Globus pallidus (tissue), 1 donor: ENCODE measurements around the gene SPRR4.
"Not testable (repeated sequence)": the region's sequence is repeated elsewhere in the genome, so short reads cannot be mapped to it uniquely, and the experiment has no call there.

Experiments
- DNase-seq: peaks from one replicate; pipeline ENCODE4 v3.0.0-alpha.2; 2015; ENCODE audit warnings: low spot score

The SPRR4 gene

DNA sequence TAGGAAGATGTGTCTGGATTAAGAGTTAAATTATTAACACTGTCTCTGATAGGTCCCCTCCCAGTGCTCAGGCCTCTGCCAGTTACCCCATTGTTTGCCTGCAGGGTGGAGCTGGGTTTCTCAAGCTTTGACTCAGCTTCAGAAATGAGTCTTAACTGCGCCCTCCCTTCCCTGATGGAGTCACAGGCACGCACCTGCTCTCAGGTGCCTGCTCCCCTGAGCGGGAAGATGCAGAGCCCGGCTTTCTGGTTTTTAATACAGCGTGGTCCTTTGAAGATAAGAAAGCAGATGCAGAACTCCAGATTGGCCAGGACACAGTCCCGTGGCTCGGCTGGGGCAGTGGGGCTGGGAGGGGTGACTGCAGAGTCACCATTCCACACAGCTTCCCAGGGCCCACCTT lies 3.2 kb upstream of the SPRR4 start:
- DNase-seq, result no peak

GRCh38 chr1:152968248-152968647 lies 2.2 kb upstream of the SPRR4 start:
- DNase-seq, result no peak

DNA sequence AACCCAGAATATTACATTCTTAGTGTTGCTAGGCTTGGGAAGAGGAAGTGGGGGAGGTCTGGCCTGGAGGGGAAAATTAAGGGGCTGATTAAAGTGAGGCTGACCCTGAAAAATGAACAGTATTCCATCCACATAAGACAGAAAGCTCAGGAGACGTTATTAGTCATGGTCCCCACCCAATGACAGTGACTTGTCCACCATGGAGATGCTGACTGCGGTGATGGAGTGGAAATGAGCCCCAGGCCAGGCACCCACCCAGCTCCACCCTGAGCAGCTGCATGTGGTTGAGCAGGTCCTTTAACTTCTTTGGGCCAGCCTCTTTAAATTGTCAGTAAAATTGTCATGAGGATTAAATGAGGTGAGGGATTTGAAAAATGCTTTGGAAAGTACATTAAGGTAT lies 1.4 kb upstream of the SPRR4 start:
- no peak for DNase-seq

DNA sequence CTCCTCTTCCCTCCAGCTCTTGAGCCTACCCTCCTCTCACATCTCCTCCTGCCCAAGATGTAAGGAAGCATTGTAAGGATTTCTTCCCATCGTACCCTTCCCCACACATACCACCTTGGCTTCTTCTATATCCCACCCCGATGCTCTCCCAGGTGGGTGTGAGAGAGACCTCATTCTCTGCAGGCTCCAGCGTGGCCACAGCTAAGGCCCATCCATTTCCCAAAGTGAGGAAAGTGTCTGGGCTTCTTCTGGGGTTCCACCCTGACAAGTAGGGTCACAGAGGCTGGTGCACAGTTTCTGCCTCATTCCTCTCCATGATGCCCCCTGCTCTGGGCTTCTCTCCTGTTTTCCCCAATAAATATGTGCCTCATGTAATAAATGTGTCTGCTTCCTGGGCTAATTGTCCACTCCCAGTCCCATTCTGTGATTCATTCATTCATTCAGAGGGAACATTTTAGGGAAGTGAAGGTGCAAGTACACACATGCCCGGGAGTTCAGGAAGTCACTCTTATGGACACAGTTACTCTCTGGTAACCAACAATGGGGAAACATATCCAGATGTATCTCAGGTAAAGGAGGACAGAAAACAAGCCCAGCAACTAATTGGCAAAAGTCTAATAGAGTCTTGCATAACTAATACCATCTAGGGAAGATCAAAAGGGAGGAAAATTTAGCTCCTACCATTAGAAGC lies 1.9 kb downstream of the SPRR4 start:
- DNase-seq, result no peak

- DNase-seq, result no peak
Observed at GRCh38 chr1:152976688-152977087, 6.2 kb downstream of the SPRR4 start.

GRCh38 chr1:152977614-152978013 lies 7.2 kb downstream of the SPRR4 start:
- no peak for DNase-seq

GRCh38 chr1:152980676-152981075 lies 10.2 kb downstream of the SPRR4 start:
- DNase-seq, result no peak

DNA sequence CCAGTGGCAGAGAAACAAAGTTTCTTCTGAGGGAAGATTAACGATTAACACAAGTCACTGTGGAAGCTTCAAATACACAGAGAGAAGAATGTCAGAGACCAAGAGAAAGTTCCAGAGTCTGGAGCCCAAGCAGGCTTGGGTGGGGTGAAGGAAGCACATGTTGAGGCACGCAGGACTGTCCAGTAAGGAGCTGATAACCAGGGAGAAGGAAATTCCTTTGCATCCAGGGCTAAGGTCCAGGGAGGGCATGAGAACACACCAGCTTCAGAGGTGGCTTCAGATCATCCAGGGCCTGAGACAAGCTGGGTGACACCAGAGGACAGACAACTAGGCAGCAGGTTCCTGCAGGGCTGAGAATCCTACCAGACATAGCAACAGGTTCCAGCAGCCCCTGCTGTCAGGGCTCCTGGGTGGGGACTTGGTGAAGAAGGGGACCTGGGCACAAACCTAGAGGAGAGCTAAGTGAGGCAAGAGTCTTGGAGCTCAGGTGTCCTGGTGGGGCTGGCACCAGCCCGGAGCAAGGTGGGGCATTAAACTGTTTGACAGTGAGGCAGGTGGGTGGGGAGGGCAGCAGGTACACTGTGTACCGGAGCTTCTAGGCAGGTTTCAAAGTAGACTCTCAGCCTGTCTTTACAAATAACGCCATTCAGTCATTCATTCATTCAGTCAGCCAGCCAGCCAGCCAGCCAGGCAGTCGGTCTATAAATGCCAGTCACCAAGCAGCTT lies 10.9 kb downstream of the SPRR4 start:
- no peak for DNase-seq

DNA sequence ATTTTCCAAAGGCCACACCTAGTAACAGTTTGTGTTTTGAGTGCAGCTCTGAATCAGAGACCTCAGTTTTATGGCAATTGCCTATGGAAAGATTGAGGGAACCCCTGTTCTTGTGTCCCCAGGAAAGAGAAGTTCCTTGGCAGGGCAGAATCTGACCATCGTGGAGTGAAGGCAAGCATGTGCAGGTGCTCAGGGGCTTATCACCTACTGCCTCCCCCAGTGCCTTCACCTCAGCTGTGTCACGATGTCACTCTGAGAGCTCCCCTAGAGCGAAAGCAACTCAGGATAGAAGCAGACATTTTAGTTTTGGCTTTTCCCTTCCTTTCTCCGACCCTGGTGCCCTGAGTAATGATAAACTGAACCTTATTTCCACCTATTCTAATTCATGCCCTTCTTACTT lies 11.6 kb downstream of the SPRR4 start:
- DNase-seq, result no peak

DNA sequence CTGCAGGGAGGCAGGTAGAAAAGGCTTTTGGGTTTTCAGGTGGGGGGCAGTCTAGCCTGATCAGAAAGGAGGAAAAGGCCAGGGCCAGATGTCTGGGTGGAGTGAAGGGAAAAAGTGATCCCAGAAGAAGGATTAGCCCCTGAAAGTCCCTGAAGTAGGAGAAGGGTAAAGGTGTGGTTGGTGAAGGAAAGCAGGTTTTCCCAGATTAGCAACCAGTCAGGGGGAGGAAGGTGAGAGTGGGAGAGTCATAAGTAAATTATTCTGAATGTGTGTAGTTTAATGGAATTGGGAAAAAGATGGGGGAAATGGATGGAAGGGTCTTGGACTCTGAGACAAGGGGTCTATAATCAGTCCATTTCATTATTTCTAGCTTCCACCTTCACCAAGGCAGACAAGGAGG lies 12.8 kb downstream of the SPRR4 start:
- no peak for DNase-seq

GRCh38 chr1:152983743-152984142 lies 13.3 kb downstream of the SPRR4 start, which contains the start of gene SPRR1A:
TSS of gene SPRR1A (plus strand) at chr1:152984081. CDS start at chr1:152985231, 1,150 bp downstream.
- DNase-seq, result no peak

- no peak for DNase-seq
Observed at GRCh38 chr1:152986578-152986977, 16.1 kb downstream of the SPRR4 start.

- DNase-seq, result no peak
Observed at GRCh38 chr1:152993186-152993585, 22.7 kb downstream of the SPRR4 start.

DNA sequence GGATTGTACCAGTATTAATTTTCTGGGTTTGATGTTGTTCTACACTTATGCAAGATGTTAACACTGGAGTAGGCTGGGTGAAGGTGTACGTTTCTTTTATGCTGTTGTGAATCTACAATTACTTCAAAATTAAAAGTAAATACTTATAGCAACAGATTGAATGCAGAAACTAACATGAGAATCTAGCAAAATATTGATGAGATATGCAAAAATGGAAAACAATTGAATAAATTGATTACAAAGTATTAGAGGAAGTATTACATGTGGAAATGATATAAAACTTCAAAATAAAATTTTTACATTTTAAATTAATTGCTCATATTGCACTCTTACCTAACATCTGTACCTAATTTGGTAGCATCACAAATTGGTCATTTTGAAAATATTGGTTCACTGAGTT lies 25.4 kb downstream of the SPRR4 start:
- DNase-seq, result no peak

- DNase-seq, result peak; percentile 69
Observed at GRCh38 chr1:152996633-152997400, 26.4 kb downstream of the SPRR4 start.

DNA sequence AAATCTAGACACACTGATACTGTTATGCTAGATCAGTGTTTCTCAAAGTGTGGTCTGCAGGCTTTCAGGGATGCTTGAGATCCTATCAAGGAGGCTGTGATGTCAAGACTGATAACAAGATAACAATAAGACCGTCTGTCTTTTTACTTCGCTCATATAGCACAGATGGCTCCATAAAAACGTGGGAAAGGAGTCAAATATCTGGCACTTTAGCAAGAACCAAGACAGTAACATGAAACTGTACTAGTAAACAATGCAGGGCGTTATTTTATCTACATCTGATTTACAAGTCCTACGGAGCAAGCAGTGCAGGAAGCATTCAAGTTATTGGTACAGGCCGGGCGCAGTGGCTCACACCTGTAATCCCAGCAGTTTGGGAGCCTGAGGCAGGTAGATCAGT lies 27.5 kb downstream of the SPRR4 start:
- DNase-seq, result no peak

DNA sequence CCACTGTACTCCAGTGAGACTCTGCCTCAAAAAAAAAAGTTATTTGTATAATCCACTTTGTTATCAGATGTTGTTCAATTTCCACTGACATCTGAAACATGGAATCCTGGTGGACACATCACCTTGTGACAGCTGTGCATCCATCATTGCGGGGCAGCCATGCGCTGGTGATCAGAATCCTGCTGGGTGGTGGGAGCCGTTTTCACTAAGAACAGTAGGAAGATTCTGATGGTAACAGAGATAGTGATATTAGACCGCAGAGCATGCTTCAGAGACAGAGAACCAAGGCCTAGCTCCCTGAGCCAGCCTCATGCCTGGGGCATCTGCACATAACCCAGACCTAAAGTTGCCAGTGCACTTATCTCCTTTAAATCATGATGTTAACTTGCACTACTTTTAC lies 28.0 kb downstream of the SPRR4 start:
- DNase-seq, result no peak

GRCh38 chr1:152999818-153000217 lies 29.4 kb downstream of the SPRR4 start:
- DNase-seq, result no peak

DNA sequence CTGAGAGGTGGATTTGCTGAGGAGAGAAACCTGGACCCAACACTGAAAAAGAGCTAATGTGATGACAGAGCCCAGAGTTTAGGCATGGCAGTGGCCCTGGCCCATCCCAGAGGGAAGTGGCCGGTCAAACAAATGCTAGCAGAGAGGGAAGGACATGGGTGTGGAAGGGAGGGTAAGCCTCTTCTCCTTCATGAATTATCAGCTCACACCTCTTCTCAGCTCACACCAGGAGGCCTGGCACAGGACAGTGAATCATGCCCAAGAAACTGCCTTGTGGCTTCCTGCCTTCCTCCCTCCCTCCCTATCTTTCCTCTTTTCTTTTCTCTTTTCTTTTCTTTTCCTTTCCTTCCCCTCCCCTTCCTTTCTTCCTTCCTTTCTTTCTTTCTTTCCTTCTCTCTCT lies 29.8 kb downstream of the SPRR4 start:
- no peak for DNase-seq

DNA sequence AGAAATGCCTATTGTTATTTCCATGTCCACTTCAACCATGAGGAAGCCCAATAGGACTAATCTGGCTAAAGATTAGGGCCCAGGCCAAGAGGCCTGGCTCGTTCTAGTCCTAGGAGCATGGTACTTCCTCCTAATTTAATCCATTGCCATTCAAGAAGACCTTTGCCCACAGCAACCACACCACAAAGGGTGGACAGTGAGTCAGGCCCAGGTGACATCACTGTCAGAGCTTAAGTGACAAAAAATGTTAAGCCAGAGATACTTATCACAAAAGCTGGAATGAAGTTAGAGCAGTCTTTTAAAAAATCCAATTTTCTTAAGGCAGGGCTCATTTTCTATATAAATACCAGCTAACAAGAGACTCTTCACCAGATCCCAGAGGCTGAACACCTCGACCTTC lies 30.9 kb downstream of the SPRR4 start, which contains the start of gene SPRR3:
SPRR3 (plus strand) TSS at position 368 of the 400 bp plus-strand sequence. CDS start 1,272 bp downstream, outside the sequence.
- DNase-seq, result no peak

- DNase-seq, result not testable (repeated sequence)
Observed at GRCh38 chr1:153011235-153011758, 40.8 kb downstream of the SPRR4 start.

GRCh38 chr1:153021829-153022228 lies 51.4 kb downstream of the SPRR4 start:
- DNase-seq, result not testable (repeated sequence)
